ENCODE measurements around the gene MRPL22. TPM values are rescaled to one million over a fixed set of nuclear protein-coding genes. Genes with fewer than 3 reads are reported as not detected.

MRPL22 gene
- total RNA-seq, 1 experiment from 2014 or later: 68.3 TPM

- ChIA-PET RAD21 (ENCODE audit: low non-redundant PET in 1 of 2, low total read pairs in 2 of 2, uncharacterized antibody in 2 of 2, unreplicated experiment in 2 of 2) (interaction anchor here in 1 of 2 experiments (0.7 kb wide), 1 partner anchor 231 kb away, joined by 4 read pairs; no protein-coding TSS in a partner anchor), POLR2A (no interaction called here), CTCF (no interaction called here)
- TF ChIP-seq EGR1 (IDR thresholded peaks at IDR 0.05; ENCODE audit: low read depth): no peak
- TF ChIP-seq MAX (IDR thresholded peaks at IDR 0.05): no peak
- no peak for TF ChIP-seq FOSL1 (IDR thresholded peaks at IDR 0.05; ENCODE audit: low read depth)
- no peak for TF ChIP-seq RAD21 (IDR thresholded peaks at IDR 0.05; ENCODE audit: low read depth)
- TF ChIP-seq CEBPB (IDR thresholded peaks at IDR 0.05; ENCODE audit: low read depth): no peak
- no peak for TF ChIP-seq ZNF274 (IDR thresholded peaks at IDR 0.05; ENCODE audit: low read depth, low read length)
- Histone ChIP-seq H3K79me2 (ENCODE audit: insufficient read depth, low read length) (no peaks in the 10 kb centered on the region), H3K4me2 (ENCODE audit: low read length) (no peak overlapping the region), H3K27ac (ENCODE audit: low read depth, low read length) (no peak overlapping the region), H3K4me3 (replicated peaks in 1 of 2; ENCODE audit: low read depth in 1 of 2, low read length in 2 of 2) (no peak overlapping the region), H4K20me1 (ENCODE audit: insufficient read depth) (no peaks in the 10 kb centered on the region), H3K4me1 (ENCODE audit: control insufficient read depth in 1 of 2, insufficient read depth in 2 of 2, low read length in 2 of 2) (no peaks in the 10 kb centered on the region), H2AFZ (ENCODE audit: low read depth, low read length, poor library complexity, severe bottlenecking) (no peak overlapping the region), H3K27me3 (ENCODE audit: insufficient read depth, low read length) (no peaks in the 10 kb centered on the region), H3K36me3 (ENCODE audit: control insufficient read depth in 1 of 2, insufficient read depth in 2 of 2, low read length in 2 of 2) (peaks cover 41 to 67% of the 10 kb centered on the region in 2 experiments), H3K9ac (ENCODE audit: low read length) (no peak overlapping the region), H3K9me2 (ENCODE audit: insufficient read depth) (no peaks in the 10 kb centered on the region), H3K9me3 (ENCODE audit: control insufficient read depth in 1 of 2, insufficient read depth in 1 of 2, low read depth in 1 of 2, low read length in 2 of 2) (no peaks in the 10 kb centered on the region)
- DNase-seq (ENCODE audit: low read depth, low spot score) (no peak), ATAC-seq (no peak)
- intact Hi-C loops (cut with micrococcal nuclease): no loop called here
- BruUV-seq (replicated peaks): no TSS peak
Measured at GRCh38 chr5:154893381-154893780, 47.5 kb upstream of the MRPL22 start.

GRCh38 chr5:154895606-154896561, 45.0 kb upstream of the MRPL22 start:
- Histone ChIP-seq H3K4me3 (replicated peaks in 1 of 2; ENCODE audit: low read depth in 1 of 2, low read length in 2 of 2) (no peak overlapping the region), H3K4me1 (ENCODE audit: control insufficient read depth in 1 of 2, insufficient read depth in 2 of 2, low read length in 2 of 2) (no peaks in the 10 kb centered on the region), H3K27me3 (ENCODE audit: insufficient read depth, low read length) (no peaks in the 10 kb centered on the region), H3K9me2 (ENCODE audit: insufficient read depth) (no peaks in the 10 kb centered on the region), H3K27ac (ENCODE audit: low read depth, low read length) (no peak overlapping the region), H3K79me2 (ENCODE audit: insufficient read depth, low read length) (no peaks in the 10 kb centered on the region), H2AFZ (ENCODE audit: low read depth, low read length, poor library complexity, severe bottlenecking) (no peak overlapping the region), H3K4me2 (ENCODE audit: low read length) (no peak overlapping the region), H3K9me3 (ENCODE audit: control insufficient read depth in 1 of 2, insufficient read depth in 1 of 2, low read depth in 1 of 2, low read length in 2 of 2) (no peaks in the 10 kb centered on the region), H3K36me3 (ENCODE audit: control insufficient read depth in 1 of 2, insufficient read depth in 2 of 2, low read length in 2 of 2) (peaks cover 55 to 72% of the 10 kb centered on the region in 2 experiments), H4K20me1 (ENCODE audit: insufficient read depth) (no peaks in the 10 kb centered on the region), H3K9ac (ENCODE audit: low read length) (no peak overlapping the region)
- ATAC-seq: no peak
- intact Hi-C loops (cut with micrococcal nuclease): no loop called here
- TF ChIP-seq ZBTB33 (IDR thresholded peaks at IDR 0.05; ENCODE audit: extremely low read depth, insufficient replicate concordance, low read length): no peak
- no peak for TF ChIP-seq POLR2AphosphoS5 (IDR thresholded peaks at IDR 0.05; ENCODE audit: low read depth, low read length)
- TF ChIP-seq RAD21 (IDR thresholded peaks at IDR 0.05; ENCODE audit: low read depth): no peak
- no peak for TF ChIP-seq ZFX (IDR thresholded peaks at IDR 0.05)
- TF ChIP-seq ATF3 (IDR thresholded peaks at IDR 0.05): no peak
- no peak for TF ChIP-seq CTCF (IDR thresholded peaks at IDR 0.05 in 2 of 3, conservative IDR thresholded peaks at IDR 0.05 in 1 of 3; ENCODE audit: borderline replicate concordance in 1 of 3, insufficient read depth in 1 of 3, low read depth in 2 of 3, low read length in 2 of 3)
- no TSS peak for BruUV-seq (replicated peaks)
- no peak for DNase-seq (ENCODE audit: low read depth, low spot score)
- CTCF ChIA-PET: no interaction called here
- POLR2A ChIA-PET: no interaction called here
- RAD21 ChIA-PET (ENCODE audit: low non-redundant PET in 1 of 2, low total read pairs in 2 of 2, uncharacterized antibody in 2 of 2, unreplicated experiment in 2 of 2): no interaction called here
